ENCODE measurements around the gene FMR1NB.

GRCh38 chrX:148037020-148037419 is 55.9 kb downstream of the FMR1NB start:
- TF ChIP-seq CTCF (IDR thresholded peaks at IDR 0.05) (no peak), EP300 (IDR thresholded peaks at IDR 0.05) (no peak), POLR2A (IDR thresholded peaks at IDR 0.05) (no peak)
